T-helper 1 cell treated with Interleukin-12 subunit alpha and Interleukin-12 subunit beta and Interleukin-4 antibody, amounts not matched to agents 30 μg/mL and 1 μg/mL, for 36 hours (primary cell): ENCODE measurements around the gene AKAP10.
"Not testable (repeated sequence)": the region's sequence is repeated elsewhere in the genome, so short reads cannot be mapped to it uniquely, and the experiment has no call there.

Experiments used
- H3K27ac Mint-ChIP-seq: one replicate; pipeline ENCODE4 v1.8.0; 2021; ENCODE audit warnings: mild to moderate bottlenecking, mixed read lengths
- H3K27me3 Mint-ChIP-seq: one replicate; pipeline ENCODE4 v1.8.0; 2021; ENCODE audit warnings: low read depth, mixed read lengths
- H3K36me3 Mint-ChIP-seq: one replicate; pipeline ENCODE4 v1.8.0; 2021; ENCODE audit warnings: low read depth, mixed read lengths
- H3K4me1 Mint-ChIP-seq: one replicate; pipeline ENCODE4 v1.8.0; 2021; ENCODE audit warnings: low read depth, mixed read lengths
- H3K4me3 Mint-ChIP-seq: one replicate; pipeline ENCODE4 v1.8.0; 2021; ENCODE audit warnings: mild to moderate bottlenecking, moderate library complexity, mixed read lengths
- H3K9me3 Mint-ChIP-seq: one replicate; pipeline ENCODE4 v1.8.0; 2021; ENCODE audit warnings: mixed read lengths

AKAP10 gene

GRCh38 chr17:19876529-19877161 is 101.0 kb downstream of the AKAP10 start:
- Mint-ChIP-seq H3K9me3 (no peaks in the 10 kb centered on the region), H3K36me3 (no peaks in the 10 kb centered on the region), H3K27ac (no peak overlapping the region), H3K4me1 (peaks cover 14% of the 10 kb centered on the region), H3K27me3 (peaks cover 11% of the 10 kb centered on the region), H3K4me3 (peak overlapping the region; percentile 43)

GRCh38 chr17:19874256-19874655 is 103.4 kb downstream of the AKAP10 start:
- H3K27ac Mint-ChIP-seq = no peak overlapping the region
- H3K9me3 Mint-ChIP-seq = no peaks in the 10 kb centered on the region
- no peaks in the 10 kb centered on the region for H3K36me3 Mint-ChIP-seq
- H3K27me3 Mint-ChIP-seq = peaks cover 9% of the 10 kb centered on the region
- peaks cover 14% of the 10 kb centered on the region for H3K4me1 Mint-ChIP-seq
- H3K4me3 Mint-ChIP-seq = no peak overlapping the region

- H3K27ac Mint-ChIP-seq = no peak overlapping the region
- peaks cover 4% of the 10 kb centered on the region for H3K27me3 Mint-ChIP-seq
- no peaks in the 10 kb centered on the region for H3K9me3 Mint-ChIP-seq
- no peaks in the 10 kb centered on the region for H3K36me3 Mint-ChIP-seq
- H3K4me1 Mint-ChIP-seq = peaks cover 14% of the 10 kb centered on the region
- no peak overlapping the region for H3K4me3 Mint-ChIP-seq
Measured at GRCh38 chr17:19873346-19873745, 104.3 kb downstream of the AKAP10 start.

GRCh38 chr17:19868079-19868395 is 109.6 kb downstream of the AKAP10 start:
- Mint-ChIP-seq H3K27me3 (no peaks in the 10 kb centered on the region), H3K27ac (no peak overlapping the region)

GRCh38 chr17:19867329-19868078 is 110.1 kb downstream of the AKAP10 start, which contains the start of gene ULK2:
Gene ULK2 (minus strand): TSS chr17:19867936. CDS start chr17:19867417, 519 bp downstream.
- Mint-ChIP-seq H3K27me3 (no peaks in the 10 kb centered on the region), H3K4me3 (peak within 1 kb of the TSS; percentile 80), H3K4me1 (peaks cover 12% of the 10 kb centered on the region), H3K9me3 (no peaks in the 10 kb centered on the region), H3K27ac (peak within 1 kb of the TSS; percentile 55), H3K36me3 (no peaks in the 10 kb centered on the region)

More at GRCh38 chr17:19868079-19868395, 109.6 kb downstream of the AKAP10 start:
- Mint-ChIP-seq H3K36me3 (no peaks in the 10 kb centered on the region), H3K9me3 (no peaks in the 10 kb centered on the region), H3K4me3 (peak overlapping the region; percentile 42), H3K4me1 (peaks cover 12% of the 10 kb centered on the region)

- H3K4me1 Mint-ChIP-seq = peaks cover 12% of the 10 kb centered on the region
- peak overlapping the region; percentile 80 for H3K4me3 Mint-ChIP-seq
- peak overlapping the region; percentile 55 for H3K27ac Mint-ChIP-seq
- no peaks in the 10 kb centered on the region for H3K36me3 Mint-ChIP-seq
- H3K9me3 Mint-ChIP-seq = no peaks in the 10 kb centered on the region
- H3K27me3 Mint-ChIP-seq = no peaks in the 10 kb centered on the region
Measured at GRCh38 chr17:19867079-19867328, 110.6 kb downstream of the AKAP10 start.

- H3K36me3 Mint-ChIP-seq = no peaks in the 10 kb centered on the region
- H3K4me3 Mint-ChIP-seq = no peak overlapping the region
- no peaks in the 10 kb centered on the region for H3K27me3 Mint-ChIP-seq
- peaks cover 12% of the 10 kb centered on the region for H3K4me1 Mint-ChIP-seq
- H3K27ac Mint-ChIP-seq = no peak overlapping the region
- no peaks in the 10 kb centered on the region for H3K9me3 Mint-ChIP-seq
Measured at GRCh38 chr17:19865021-19865420, 112.6 kb downstream of the AKAP10 start.

- not testable (repeated sequence) for H3K9me3 Mint-ChIP-seq, H3K36me3 Mint-ChIP-seq, H3K27me3 Mint-ChIP-seq, H3K27ac Mint-ChIP-seq, H3K4me3 Mint-ChIP-seq, H3K4me1 Mint-ChIP-seq
Measured at GRCh38 chr17:19860647-19861177, 116.9 kb downstream of the AKAP10 start.

- Mint-ChIP-seq H3K9me3 (no peaks in the 10 kb centered on the region), H3K36me3 (peaks cover 5% of the 10 kb centered on the region), H3K4me3 (no peak overlapping the region), H3K4me1 (no peaks in the 10 kb centered on the region), H3K27me3 (no peaks in the 10 kb centered on the region), H3K27ac (no peak overlapping the region)
Measured at GRCh38 chr17:19857640-19858039, 120.0 kb downstream of the AKAP10 start.
